Measurements from ENCODE around the gene MYH6.
A peak's percentile ranks its signal among the peaks of the same experiment; 100 is the strongest.
"Not testable (repeated sequence)": the region's sequence is repeated elsewhere in the genome, so short reads cannot be mapped to it uniquely, and the experiment has no call there.

MYH6 gene

DNA sequence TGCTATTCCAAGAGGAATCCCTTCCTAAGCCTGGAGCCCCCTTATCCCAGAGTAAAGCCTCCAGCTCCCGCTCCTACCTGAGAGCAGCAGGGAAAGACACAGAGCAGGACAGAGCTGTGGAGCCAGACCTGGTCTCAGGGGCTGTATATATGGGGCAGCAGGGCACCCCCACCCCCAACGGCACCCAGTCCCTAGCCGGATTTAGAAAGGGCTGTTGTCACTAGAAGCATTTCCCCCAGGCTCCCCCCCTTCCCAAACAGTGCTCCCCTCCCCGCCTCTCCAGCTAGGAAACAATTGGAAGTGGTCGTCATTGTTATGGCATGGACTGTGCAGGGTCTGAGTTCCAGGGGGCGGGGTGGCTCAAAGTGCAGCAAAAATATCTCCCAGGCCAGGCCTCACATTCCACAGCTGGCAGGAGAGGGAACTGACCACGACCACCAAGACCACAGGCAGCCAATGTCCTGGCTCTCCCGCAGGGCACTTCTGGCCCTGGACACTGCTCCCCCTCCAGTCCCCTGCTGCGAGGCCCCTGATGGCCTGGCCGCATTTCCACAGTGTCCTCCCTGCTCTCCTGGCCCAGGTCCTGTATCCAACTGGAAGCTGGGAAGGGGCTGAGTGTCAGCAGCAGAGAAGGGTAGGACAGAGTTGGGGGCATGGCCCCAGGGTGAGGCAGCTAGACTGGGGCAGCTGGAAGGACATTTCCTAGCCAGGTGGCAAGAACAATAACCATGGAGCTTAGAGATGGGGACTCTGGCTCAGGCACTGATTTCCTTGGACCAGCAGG lies 27.7 kb upstream of the MYH6 start, which contains the start of gene MYH7:
Gene MYH7, minus strand, starts transcription at position 118 of the 784 bp plus-strand sequence. CDS start 1,928 bp downstream, outside the sequence.
- no peak for DNase-seq

- no peak for DNase-seq
Observed at GRCh38 chr14:23434488-23435222, 26.6 kb upstream of the MYH6 start.

DNA sequence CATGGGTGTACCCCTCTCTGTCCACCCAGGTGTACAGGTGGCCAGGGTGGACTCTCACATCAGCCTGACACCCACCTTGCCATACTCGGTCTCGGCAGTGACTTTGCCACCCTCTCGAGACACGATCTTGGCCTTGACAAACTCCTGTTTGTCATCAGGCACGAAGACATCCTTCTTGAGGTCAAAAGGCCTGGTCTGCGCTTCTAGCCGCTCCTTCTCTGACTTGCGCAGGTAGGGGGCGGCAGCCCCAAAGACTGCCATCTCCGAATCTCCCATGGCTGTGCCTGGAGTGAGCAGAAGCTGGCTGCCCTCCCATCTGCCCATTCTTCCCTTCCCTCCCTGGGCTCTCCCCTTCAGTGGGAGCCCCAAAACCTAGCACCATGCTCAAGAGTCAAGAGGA lies 25.4 kb upstream of the MYH6 start:
- DNase-seq, result no peak

- no peak for DNase-seq
Observed at GRCh38 chr14:23432946-23433345, 24.9 kb upstream of the MYH6 start.

- DNase-seq, result no peak
Observed at GRCh38 chr14:23432102-23432925, 24.2 kb upstream of the MYH6 start.

DNA sequence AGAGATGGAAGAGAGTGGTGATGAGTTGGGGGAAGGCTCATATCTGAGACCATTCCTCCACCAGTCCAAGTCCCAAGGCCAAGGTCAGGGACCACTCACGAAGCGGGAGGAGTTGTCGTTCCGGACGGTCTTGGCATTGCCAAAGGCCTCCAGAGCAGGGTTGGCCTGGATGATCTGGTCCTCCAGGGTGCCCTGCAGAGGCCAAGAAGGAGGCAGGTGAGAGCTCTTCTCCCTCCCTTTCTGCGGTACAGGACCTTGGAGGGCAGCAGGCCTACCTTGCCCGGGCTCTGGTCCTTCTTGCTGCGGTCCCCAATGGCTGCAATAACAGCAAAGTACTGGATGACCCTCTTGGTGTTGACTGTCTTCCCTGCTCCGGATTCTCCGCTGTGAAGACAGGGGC lies 23.4 kb upstream of the MYH6 start:
- DNase-seq, result no peak

DNA sequence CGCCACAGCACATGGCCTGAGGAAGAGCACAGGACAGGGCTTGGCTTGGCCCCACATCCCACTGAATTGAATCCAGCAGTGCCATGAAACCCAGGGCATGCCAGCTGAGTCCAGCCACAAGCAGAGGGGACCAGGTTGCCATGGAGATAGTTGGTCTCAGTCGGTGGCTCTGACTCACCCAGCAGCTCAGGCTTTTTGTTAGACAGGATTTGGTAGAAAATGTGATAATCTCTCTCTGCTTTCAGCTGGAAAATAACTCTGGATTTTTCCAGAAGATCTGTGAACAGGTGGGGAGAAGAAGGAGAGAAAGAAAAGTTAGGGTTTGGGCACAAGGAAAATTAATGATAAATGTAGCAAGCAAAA lies 22.6 kb upstream of the MYH6 start:
- peak; percentile 29 for DNase-seq

- no peak for DNase-seq
Observed at GRCh38 chr14:23430016-23430722, 22.1 kb upstream of the MYH6 start.

DNA sequence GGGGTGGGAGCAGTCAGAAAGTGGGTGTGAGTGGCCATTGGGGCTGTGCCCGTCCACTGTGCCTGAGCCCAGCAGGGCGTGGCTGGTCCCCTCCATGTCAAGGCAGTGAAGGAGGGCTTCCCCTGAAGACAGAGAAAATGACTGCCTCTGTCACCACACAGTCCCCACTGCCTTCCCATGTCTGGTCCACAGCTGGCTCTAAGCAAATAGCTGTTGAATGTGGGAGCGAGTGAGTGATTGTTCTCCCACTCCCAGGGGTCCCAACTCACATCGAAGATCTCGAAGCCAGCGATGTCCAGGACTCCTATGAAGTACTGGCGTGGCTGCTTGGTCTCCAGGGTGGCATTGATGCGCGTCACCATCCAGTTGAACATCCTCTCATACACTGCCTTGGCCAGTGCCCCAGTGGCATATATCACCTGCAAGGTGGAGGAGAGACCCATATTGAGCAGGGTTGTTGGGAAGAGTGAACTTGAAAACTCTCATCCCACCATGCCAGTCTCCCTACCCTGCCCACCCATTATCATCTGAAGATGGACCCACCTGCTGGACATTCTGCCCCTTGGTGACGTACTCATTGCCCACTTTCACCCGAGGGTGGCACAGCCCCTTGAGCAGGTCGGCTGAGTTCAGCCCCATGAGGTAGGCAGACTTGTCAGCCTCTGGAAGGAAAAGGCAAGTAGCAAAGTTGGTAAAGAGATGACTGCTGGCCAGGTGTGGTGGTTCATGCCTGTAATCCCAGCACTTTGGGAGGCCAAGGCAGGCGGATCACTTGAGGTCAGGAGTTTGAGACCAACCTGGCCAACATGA lies 20.8 kb upstream of the MYH6 start:
- no peak for DNase-seq

GRCh38 chr14:23425798-23426197 lies 17.7 kb upstream of the MYH6 start:
- DNase-seq, result not testable (repeated sequence)

DNA sequence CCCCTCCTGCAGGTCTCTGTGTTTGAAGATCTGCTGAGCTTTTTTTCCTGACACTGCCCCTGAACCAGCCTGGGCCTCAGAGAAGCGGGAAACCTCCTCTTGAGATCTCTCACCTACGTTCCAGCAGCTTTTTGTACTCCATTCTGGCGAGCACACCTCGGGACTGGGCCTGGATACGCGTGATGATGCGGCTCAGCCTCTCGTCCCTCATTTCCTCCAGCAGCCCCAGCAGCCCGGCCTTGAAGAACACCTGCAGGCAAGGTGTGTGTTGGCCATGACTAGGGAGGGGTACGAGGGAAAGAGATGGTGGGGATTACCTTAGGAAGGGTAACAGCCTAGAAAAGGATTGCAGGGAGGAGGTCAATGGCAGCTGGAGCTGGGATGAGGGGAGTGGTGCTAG lies 17.1 kb upstream of the MYH6 start:
- DNase-seq, result no peak

GRCh38 chr14:23423657-23424056 lies 15.6 kb upstream of the MYH6 start:
- no peak for DNase-seq

DNA sequence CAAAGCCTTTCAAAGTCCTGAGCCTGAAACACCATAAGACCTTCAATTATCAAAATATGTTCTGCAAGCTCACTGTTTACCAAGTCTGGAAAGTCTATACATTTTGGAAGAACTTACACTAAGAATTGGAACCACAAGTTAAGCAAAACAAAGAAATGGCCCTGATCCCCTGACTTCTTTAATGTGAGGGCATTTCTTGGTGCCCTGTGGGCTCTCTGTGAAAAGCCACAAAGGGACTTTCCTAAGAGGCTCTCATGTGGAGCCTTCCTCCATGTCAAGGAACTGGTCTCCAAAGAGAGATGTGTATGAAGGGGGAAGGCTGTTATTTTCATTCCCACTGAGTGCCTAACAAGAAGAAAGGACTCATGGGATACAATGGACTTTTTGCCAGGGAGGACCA lies 13.5 kb upstream of the MYH6 start:
- DNase-seq, result no peak

GRCh38 chr14:23419646-23420045 lies 11.6 kb upstream of the MYH6 start:
- not testable (repeated sequence) for DNase-seq

GRCh38 chr14:23418021-23418420 lies 9.9 kb upstream of the MYH6 start:
- no peak for DNase-seq

DNA sequence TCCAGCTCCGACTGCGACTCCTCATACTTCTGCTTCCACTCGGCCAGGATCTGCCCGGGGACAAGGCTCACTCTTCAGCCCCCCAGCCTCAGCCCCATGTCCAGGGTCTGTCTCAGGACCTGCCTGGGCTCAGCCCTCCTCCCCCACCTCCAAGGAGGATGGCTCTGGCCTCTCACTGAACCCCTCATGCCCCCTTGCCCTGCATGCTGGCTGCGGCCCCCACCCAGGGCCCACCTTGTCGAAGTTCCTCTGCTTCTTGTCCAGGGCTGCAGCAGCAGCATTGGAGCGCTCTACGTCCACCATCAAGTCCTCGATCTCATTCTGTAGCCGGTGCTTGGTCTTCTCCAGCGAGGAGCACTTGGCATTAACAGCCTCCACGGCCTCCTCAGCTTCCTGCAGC lies 9.2 kb upstream of the MYH6 start:
- DNase-seq, result not testable (repeated sequence)

DNA sequence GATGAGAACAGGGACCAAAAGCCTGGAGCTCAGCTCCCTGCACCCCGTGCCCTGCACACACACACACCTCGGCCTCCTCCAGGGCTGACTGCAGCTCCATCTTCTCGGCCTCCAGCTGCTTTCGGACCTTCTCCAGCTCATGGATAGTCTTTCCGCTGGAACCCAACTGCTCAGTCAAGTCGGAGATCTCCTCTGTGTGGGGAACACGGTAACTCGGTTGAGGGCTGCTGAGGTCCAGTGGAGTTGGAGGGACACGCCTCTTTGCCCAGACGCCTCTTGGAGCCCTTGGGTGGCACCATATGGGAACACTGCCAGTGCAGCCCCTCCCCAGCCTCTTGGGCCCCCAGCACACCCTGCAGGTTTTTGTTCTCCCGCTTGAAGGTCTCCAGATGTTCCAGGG lies 8.7 kb upstream of the MYH6 start:
- DNase-seq, result no peak

DNA sequence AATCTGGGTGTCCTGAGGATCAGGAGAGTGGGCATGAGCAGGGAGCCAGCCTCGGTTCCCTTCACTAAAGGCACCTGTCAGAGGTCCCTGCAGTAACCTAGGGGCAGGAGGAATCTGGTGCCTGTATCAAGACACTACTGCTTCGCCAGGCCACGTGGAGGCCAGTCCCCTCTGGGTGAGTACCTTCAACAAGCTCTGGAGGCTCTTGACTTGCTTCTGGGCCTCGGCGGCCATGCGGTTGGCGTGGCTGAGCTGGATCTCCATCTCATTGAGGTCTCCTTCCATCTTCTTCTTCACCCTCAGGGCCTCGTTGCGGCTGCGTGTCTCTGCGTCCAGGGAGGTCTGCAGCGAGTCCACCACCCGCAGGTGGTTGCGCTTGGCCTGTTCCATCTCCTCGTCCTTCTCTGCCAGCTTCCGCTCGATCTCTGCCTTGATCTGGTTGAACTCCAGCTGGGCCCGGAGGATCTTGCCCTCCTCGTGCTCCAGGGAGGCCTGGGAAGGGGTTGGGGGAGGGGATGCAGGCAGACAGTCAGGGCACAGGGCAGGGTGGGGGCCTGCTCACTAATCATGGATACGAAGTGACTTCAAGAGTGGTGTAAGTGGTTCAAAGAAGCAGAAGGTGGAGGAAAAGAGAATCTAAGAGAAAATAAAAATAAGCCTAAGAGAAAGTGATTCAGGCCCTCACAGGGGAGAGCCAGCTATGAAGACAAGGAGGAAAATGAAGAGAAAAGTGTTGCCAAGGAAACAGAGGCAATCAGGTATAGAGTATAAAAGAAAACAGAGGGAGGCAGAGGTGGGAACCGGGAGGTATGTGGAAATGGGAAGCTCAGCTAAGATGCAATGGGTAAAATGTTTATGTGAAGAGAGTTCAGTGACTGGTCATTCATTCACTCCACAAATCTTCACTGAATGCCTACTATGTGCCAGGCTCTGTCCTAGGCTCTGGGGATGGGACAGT lies 8.0 kb upstream of the MYH6 start:
- no peak for DNase-seq

DNA sequence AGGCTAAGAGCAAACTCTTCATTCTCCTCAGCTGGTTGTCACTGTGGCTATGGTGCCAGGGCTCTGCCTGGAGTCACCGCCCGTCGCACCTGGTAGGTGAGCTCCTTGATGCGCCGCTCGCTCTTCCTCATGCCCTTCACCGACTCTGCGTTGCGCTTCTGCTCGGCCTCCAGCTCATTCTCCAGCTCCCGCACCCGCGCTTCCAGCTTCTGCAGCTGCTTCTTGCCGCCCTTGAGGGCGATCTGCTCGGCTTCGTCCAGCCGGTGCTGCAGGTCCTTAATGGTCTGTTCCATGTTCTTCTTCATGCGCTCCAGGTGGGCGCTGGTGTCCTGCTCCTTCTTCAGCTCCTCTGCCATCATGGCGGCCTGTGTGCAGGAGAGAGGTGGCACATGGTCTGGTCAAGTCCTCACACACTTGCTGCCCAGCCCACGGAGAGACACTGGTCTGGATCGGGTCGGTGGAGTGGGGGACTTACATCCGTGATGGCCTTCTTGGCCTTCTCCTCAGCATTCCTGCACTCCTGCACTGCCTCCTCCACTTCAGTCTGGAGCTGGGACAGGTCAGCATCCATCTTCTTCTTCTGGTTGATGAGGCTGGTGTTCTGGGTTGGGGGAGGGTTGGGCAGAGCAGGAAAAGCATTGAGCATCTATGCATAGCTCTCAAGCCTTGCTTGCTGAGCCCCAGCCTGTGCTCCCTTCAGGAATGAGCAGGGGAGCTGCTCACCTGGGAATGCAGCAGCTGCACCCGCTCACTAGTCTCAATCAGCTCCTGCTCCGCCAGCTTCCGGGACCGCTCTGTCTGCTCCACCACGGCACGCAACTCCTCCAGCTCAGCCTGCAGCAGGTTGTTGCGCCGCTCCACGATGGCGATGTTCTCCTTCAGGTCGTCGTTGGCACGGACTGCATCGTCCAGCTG lies 7.1 kb upstream of the MYH6 start:
- DNase-seq, result no peak

GRCh38 chr14:23414254-23414653 lies 6.2 kb upstream of the MYH6 start:
- no peak for DNase-seq

All from NCI-H2107 (cell line).